Measurements from ENCODE around the gene EML2.
A peak's percentile ranks its signal among the peaks of the same experiment; 100 is the strongest.

EML2 gene

DNA sequence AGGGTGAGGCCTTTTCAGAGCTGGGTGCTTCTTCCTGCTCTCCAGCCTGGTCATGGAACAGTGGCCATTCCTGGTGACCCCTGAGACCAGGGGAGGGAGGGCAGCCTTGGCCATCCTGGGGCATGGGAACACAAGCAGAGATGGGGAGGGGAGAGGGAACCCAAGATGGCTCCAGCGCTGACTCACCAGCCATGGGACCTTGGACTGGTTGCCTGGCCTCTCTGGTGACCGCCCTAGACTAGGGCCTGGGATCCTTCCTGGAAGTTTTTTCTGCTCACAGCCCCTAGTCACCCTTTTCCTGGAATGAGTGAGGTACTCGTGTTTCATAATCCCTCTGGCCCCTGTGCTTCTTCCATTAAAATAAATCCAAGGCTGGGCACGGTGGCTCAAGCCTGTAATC lies 51.3 kb downstream of the EML2 start:
- Mint-ChIP-seq H3K9me3 (no peaks in the 10 kb centered on the region), H3K4me3 (no peak overlapping the region), H3K36me3 (no peaks in the 10 kb centered on the region), H3K27ac (no peak overlapping the region), H3K4me1 (peaks cover 12% of the 10 kb centered on the region), H3K27me3 (peaks cover 17% of the 10 kb centered on the region)

DNA sequence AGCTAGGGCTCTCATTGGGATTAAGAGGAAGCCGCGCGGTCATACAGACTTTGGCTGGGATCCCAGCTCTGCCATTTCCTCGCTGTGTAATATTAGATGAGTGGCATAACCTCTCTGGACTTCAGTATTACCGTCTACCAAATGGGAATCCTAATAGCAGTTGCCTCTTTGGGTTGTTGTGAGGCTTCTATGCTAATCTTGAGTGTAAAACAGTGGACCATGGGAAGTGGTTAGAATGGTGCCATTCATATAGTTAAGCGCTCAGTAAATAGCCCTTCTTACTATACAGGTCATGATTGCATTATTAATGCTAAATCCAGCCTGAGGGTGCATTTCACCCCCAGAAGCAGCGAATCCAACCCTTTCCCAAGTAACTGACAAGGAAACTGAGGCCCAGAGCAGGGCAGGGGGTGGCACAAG lies 54.0 kb downstream of the EML2 start:
- Mint-ChIP-seq H3K27ac (peak overlapping the region; percentile 90), H3K4me1 (peaks cover 19% of the 10 kb centered on the region), H3K4me3 (peak overlapping the region; percentile 89), H3K36me3 (peaks cover 3% of the 10 kb centered on the region), H3K27me3 (peaks cover 7% of the 10 kb centered on the region), H3K9me3 (no peaks in the 10 kb centered on the region)

DNA sequence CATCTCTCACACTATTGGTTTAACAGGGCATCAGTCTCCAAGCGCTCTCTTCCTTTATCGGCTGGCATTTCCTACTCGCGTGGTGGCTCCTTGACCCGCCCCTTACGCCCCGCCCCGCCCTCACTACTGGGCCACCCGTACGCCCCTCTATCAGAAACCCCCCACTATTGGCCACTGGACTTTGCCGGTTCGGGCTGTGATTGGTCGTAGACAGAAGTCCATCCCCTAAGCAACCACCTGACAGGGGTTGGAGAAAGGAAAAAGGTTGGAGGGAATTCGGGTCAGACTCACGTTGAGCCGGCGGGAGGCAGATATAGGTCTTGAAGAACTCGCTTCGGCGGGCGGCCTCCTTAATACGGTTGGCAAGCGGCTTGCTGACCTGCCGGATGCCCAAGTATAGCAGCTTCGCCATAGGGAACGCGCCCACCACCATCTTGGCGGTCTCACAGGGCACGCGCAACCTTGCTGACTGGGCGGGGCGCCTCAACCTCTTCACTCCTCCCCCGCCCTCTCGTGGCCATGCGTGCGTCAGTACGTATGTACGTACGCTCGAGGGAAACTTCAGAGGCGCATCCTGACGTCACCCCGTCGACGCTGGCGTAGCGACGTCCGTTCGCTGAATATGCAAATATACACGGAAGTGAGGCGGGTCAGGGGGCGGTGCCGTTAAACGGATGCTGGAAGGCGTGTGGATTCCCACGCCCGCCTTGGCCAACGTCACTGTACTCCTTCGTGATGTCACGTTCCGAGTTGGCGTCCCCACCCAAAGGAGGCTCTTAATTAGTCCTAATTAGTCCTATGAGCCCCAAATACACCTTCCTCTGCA lies 54.7 kb downstream of the EML2 start, which contains the start of gene OPA3:
Gene OPA3 (minus strand): TSS at position 471 of the 826 bp plus-strand sequence. CDS start 38 bp downstream, at position 433.
- Mint-ChIP-seq H3K4me1 (peaks cover 19% of the 10 kb centered on the region), H3K36me3 (peaks cover 3% of the 10 kb centered on the region), H3K27me3 (peaks cover under 1% of the 10 kb centered on the region), H3K4me3 (peak within 1 kb of the TSS; percentile 89), H3K9me3 (no peaks in the 10 kb centered on the region), H3K27ac (peak within 1 kb of the TSS; percentile 90)

DNA sequence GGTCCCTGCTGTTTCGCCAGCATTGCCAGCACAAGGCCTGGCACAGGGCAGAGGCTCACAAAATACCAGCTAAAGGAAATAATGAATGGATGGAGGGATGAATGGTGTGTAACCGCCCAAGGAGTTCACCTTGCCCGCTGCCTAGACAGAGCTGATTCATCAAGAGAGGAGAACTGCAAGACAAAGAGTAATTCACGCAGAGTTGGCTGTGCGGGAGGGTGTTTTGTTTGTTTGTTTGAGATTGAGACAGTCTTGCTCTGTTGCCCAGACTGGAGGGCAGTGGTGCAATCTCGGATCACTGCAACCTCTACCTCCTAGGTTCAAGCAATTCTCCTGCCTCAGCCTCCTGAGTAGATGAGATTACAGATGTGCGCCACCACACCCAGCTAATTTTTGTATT lies 57.6 kb downstream of the EML2 start:
- Mint-ChIP-seq H3K4me3 (peak overlapping the region; percentile 43), H3K36me3 (peaks cover 3% of the 10 kb centered on the region), H3K9me3 (no peaks in the 10 kb centered on the region), H3K4me1 (peaks cover 19% of the 10 kb centered on the region), H3K27ac (no peak overlapping the region), H3K27me3 (no peaks in the 10 kb centered on the region)

DNA sequence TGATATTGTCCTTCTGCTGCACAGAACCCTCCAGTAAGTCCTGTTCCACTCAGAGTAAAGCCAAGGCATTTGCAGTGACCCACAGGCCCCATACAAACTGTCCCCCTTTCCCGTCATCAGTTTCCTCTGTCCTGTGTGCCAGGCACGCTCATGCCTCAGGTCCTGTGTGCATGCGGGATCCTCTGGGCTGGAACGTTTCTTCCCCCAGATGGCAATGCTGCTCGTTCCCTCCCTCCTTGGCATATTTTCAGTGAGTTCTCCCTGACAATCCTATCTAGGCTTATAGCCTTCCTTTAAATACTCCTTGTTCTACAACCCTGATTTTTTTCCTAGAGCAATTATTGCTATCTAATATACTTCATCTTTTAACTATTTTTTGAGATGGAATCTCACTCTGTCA lies 60.3 kb downstream of the EML2 start:
- Mint-ChIP-seq H3K4me1 (peaks cover 13% of the 10 kb centered on the region), H3K36me3 (peaks cover 3% of the 10 kb centered on the region), H3K27ac (no peak overlapping the region), H3K9me3 (no peaks in the 10 kb centered on the region), H3K4me3 (no peak overlapping the region), H3K27me3 (no peaks in the 10 kb centered on the region)

DNA sequence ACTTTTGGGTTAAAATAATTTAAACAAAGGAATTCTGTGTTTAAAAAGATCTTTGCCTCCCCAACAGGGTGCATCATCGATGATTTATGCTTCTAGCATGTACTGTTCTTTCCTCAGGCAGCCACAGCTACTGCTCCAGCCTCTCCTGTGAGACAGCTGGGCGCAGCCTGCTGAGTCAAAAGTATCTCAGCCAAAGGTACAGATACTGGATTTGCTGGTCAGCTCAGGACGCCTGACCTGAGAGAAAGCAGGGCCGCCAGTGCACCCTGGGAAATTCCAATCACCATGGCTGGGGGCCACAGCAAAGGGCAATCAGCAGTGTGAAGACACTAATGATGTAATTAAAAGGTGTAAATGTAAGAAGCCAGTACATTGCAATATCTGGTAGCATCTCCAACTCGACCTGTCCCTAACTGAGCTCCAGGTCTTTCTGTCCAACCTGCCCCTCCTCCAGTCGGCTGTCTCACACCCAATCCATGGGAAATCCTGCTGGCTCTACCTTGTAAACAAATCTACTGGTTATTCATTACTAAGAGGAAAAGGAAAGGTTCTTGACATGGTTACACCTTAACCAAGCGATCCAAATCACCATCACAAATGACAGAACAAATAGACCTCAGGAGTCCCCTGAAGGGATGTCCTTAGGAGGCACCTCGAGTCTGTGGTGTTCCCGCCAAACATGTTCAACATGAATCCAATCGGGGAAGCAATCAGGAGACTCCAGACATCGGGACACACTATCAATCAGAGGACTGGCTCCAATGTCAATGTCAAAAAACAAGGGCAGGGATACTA lies 61.9 kb downstream of the EML2 start:
- Mint-ChIP-seq H3K27ac (no peak overlapping the region), H3K36me3 (peaks cover under 1% of the 10 kb centered on the region), H3K4me3 (no peak overlapping the region), H3K27me3 (no peaks in the 10 kb centered on the region), H3K9me3 (no peaks in the 10 kb centered on the region), H3K4me1 (peaks cover 6% of the 10 kb centered on the region)

DNA sequence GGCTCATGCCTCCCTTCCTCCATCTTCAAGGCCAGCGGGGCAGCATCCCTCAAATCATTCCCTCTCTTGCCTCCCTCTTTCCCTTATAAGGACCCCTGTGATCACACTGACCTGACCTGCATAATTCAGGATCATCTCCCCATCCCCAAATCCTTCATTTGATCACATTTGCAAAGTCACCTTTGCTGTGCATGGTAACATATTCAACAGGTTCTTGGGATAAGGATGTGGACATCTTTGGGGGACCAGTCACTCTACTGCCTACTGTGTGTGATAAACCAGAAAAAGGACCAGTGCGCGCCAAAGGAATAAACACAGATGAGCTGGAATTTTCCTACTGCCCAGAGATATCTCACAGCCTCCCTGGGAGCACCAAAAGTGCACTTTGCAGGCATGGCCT lies 62.5 kb downstream of the EML2 start:
- H3K4me3 Mint-ChIP-seq: no peak overlapping the region
- no peaks in the 10 kb centered on the region for H3K9me3 Mint-ChIP-seq
- no peak overlapping the region for H3K27ac Mint-ChIP-seq
- no peaks in the 10 kb centered on the region for H3K27me3 Mint-ChIP-seq
- no peaks in the 10 kb centered on the region for H3K36me3 Mint-ChIP-seq
- H3K4me1 Mint-ChIP-seq: peaks cover 4% of the 10 kb centered on the region

DNA sequence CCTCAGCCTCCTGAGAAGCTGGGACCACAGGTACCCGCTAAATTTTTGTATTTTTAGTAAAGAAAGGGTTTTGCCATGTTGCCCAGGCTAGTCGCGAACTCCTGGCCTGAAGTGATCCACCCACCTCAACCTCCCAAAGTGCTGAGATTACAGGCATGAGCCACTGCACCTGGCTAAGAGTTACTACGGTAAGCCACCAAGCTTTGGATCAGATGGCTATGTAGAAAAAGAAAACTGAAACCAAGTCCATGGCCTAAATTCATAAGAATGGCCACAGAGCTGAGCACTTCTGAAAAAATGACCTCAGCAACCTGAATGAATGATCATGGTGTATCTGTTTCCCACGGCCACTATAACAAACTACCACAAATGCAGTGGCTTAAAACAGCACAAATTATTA lies 64.0 kb downstream of the EML2 start:
- H3K4me1 Mint-ChIP-seq: peaks cover 2% of the 10 kb centered on the region
- H3K9me3 Mint-ChIP-seq: no peaks in the 10 kb centered on the region
- H3K27ac Mint-ChIP-seq: no peak overlapping the region
- no peaks in the 10 kb centered on the region for H3K27me3 Mint-ChIP-seq
- no peaks in the 10 kb centered on the region for H3K36me3 Mint-ChIP-seq
- no peak overlapping the region for H3K4me3 Mint-ChIP-seq

DNA sequence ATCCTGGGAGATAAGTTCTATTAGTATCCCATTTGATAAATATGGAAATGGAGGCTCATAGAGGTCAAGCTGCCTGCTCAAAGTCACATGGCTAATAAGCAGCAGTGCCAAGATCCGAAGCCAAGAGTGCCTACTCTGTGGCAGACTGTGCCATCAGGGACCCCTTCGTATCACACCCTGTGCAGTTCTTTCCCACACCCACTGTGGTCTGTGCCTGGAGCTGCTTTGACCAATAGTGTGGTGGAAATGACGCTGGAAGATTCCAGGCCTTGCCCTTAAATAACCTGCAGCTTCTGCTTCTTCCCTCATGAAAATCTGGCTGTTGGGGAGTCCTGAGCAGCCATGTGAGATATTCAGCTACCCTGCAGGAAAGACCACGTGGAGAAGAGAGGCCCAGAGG lies 64.7 kb downstream of the EML2 start:
- Mint-ChIP-seq H3K4me1 (peaks cover 9% of the 10 kb centered on the region), H3K9me3 (no peaks in the 10 kb centered on the region), H3K36me3 (no peaks in the 10 kb centered on the region), H3K27ac (no peak overlapping the region), H3K4me3 (no peak overlapping the region), H3K27me3 (no peaks in the 10 kb centered on the region)

DNA sequence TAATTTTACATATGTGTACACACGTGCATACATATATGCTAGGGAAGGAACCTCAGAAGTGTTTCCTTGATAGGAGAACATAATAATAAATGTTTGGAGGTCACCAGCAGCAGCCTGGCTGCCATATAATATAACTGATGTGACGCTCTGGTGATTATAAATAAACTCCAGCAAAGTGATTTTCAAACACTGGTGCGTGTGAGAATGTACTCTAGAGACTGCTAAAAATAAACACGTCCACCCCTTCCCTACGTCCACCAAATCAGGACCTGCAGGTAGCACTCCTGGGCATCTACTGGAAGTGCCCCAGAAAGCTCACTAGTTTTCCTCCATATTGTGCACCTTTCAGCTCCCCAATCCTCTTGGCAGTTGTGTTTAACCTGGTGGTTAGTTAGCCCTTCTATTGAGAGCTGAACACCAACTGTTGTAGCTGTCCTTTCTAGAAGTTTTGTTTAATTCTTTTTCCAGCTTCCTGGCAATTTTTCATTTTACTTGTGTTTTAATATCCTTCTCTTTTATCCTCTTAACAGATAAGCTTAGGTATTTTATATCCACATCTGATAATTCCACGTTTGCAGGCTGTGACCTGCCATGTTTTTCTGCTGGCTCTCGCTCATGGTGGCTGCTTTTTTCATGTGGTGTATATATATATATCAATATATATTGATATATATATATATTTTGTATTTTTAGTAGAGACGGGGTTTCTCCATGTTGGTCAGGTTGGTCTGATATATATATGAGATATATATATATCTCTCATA lies 67.6 kb downstream of the EML2 start:
- no peak overlapping the region for H3K27ac Mint-ChIP-seq

DNA sequence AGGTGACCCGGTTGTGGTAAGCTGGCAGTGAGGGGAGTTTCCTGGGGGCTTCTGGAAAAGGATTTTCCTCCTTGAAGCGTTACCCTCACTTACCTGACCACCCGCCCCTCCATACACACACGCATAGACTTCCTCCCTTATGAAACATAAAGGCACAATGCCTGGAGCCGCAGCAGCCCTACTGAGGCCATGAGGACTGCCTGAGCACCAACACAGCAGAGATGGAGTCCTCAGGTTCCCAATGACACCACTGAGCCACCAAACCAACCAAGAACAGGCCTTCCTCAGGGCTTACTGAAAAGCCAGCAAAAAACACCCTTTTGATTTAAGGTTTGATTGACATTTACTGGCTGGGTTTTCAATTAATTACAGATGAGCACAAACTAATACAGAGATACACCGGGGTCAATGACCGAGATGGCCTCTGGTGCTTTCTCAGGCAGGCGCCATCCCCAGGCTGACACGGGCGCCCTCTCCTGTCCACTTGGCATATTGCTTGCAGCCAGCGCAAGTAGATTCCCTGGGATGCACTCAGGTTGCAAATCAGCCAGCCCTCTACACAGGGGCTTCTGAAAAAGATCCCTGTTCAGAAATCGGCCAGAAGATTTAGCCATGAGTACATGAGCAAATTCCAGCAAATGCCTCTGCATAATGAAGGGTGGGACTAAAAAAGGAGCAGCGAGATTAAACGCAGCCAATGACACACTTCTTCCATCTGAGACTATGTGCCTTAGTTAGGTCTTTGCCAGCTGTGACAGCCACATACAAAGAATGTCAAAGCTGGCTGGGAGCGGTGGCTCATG lies 69.4 kb downstream of the EML2 start:
- peaks cover 18% of the 10 kb centered on the region for H3K4me1 Mint-ChIP-seq
- H3K4me3 Mint-ChIP-seq: no peak overlapping the region
- H3K36me3 Mint-ChIP-seq: no peaks in the 10 kb centered on the region
- H3K9me3 Mint-ChIP-seq: no peaks in the 10 kb centered on the region
- H3K27ac Mint-ChIP-seq: peak overlapping the region; percentile 87
- H3K27me3 Mint-ChIP-seq: no peaks in the 10 kb centered on the region

More for the DNA sequence above, 67.6 kb downstream of the EML2 start:
- Mint-ChIP-seq H3K9me3 (no peaks in the 10 kb centered on the region), H3K4me1 (peaks cover 18% of the 10 kb centered on the region), H3K36me3 (no peaks in the 10 kb centered on the region), H3K4me3 (no peak overlapping the region), H3K27me3 (no peaks in the 10 kb centered on the region)

DNA sequence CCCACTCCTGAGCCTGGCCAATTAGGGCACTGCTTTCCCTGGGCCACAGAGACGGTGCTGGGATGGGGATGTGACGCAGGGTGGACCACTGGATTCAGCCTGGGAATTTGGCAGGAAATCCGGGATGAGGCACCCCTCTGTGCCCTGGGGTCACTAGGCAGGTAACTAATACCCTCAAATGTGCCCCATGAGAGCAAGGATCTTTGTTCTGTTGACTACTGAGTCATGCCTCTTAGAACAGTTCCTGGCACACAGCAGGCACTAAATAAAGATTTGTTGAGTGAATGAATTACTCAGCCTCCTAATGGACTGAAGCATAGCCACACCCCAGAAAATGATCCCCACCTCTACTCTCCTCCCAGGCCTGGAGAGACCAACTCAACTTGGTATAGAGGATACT lies 70.5 kb downstream of the EML2 start:
- H3K27ac Mint-ChIP-seq: no peak overlapping the region
- no peaks in the 10 kb centered on the region for H3K27me3 Mint-ChIP-seq
- no peaks in the 10 kb centered on the region for H3K9me3 Mint-ChIP-seq
- H3K4me1 Mint-ChIP-seq: peaks cover 28% of the 10 kb centered on the region
- H3K4me3 Mint-ChIP-seq: no peak overlapping the region
- no peaks in the 10 kb centered on the region for H3K36me3 Mint-ChIP-seq

DNA sequence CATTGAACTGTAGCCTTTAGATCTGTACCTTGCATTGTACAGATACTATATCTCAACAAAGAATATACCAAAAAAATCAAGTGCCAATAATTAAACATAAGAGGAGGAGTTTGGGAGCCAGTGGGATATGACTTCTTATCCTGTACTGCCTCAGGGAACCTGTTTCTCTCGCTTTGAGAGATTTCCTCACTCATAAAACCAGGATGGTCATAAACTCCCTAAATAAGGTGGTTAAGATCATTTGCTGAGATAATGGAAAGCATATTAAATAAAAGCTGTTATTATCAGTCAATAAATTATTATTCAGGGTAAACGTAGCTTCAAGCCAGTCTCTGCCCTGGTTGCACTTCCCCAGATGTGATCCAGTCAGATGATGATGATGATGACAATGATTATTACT lies 71.6 kb downstream of the EML2 start:
- Mint-ChIP-seq H3K36me3 (no peaks in the 10 kb centered on the region), H3K9me3 (no peaks in the 10 kb centered on the region), H3K4me1 (peaks cover 39% of the 10 kb centered on the region), H3K4me3 (no peak overlapping the region), H3K27me3 (no peaks in the 10 kb centered on the region), H3K27ac (no peak overlapping the region)

DNA sequence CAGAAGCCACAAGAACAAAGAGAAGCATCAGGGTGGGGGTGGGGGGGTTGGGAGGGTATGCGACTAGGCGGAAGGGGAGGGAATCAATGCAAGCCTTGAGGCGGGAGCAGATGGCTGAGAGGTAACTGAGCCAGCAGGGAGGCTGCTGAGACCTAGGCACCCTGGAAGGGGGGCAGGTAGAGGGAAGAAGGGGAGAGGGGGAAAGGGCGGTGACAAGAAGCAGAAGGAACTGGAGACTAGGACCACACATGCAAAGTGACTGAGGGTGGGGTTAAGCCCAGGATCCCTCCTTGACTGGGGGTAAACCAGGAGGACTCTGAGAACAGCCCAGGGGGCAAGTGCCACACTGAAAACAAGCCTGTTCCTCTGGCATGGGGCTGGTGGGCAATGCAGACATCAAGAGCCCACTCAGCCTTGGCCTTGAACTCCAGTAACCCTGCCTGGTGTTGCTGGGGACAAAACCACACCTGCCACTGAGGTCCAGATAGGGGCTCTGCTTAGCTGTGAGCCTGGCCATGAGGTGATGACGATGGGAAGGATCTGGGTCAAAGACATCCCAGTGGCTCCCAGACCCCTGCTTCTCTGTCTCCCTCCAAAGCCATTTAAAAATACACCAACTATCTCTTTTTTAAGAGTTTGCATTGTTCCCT lies 74.9 kb downstream of the EML2 start:
- Mint-ChIP-seq H3K27ac (peak overlapping the region; percentile 84), H3K4me1 (peaks cover 50% of the 10 kb centered on the region), H3K27me3 (no peaks in the 10 kb centered on the region)

More for the DNA sequence above, 74.9 kb downstream of the EML2 start:
- Mint-ChIP-seq H3K9me3 (no peaks in the 10 kb centered on the region), H3K4me3 (no peak overlapping the region), H3K36me3 (no peaks in the 10 kb centered on the region)
